GM19328 (cell line): ENCODE results near the gene CFAP69.
"Not testable (repeated sequence)": the region's sequence is repeated elsewhere in the genome, so short reads cannot be mapped to it uniquely, and the experiment has no call there.

Experiments
- ATAC-seq: cut with Tn5 transposase; IDR thresholded peaks from one replicate; pipeline ENCODE4 v1.9.1; 2021; ENCODE audit warnings: mild to moderate bottlenecking, moderate library complexity; ENCODE audit not compliant: unreplicated experiment

The CFAP69 gene

GRCh38 chr7:90337106-90337505, 92.1 kb downstream of the CFAP69 start:
- ATAC-seq: no peak

GRCh38 chr7:90345016-90345415, 100.0 kb downstream of the CFAP69 start:
- no peak for ATAC-seq

- ATAC-seq: peak; percentile 3
These were observed 100.8 kb downstream of the CFAP69 start for GRCh38 chr7:90345595-90346335.

- peak; percentile 93 for ATAC-seq
These were observed 101.6 kb downstream of the CFAP69 start, which contains the start of gene GTPBP10 for GRCh38 chr7:90346336-90347125. Gene GTPBP10 (plus strand): TSS chr7:90346716. CDS start chr7:90346742, 26 bp downstream.

GRCh38 chr7:90347759-90348158, 102.8 kb downstream of the CFAP69 start:
- ATAC-seq: no peak

- ATAC-seq: no peak
These were observed 104.3 kb downstream of the CFAP69 start for GRCh38 chr7:90349305-90349704.

GRCh38 chr7:90350032-90350431, 105.1 kb downstream of the CFAP69 start:
- ATAC-seq: not testable (repeated sequence)

GRCh38 chr7:90351987-90352386, 107.0 kb downstream of the CFAP69 start:
- ATAC-seq: no peak
